ENCODE measurements around the gene TFAP2A.

The TFAP2A gene

DNA sequence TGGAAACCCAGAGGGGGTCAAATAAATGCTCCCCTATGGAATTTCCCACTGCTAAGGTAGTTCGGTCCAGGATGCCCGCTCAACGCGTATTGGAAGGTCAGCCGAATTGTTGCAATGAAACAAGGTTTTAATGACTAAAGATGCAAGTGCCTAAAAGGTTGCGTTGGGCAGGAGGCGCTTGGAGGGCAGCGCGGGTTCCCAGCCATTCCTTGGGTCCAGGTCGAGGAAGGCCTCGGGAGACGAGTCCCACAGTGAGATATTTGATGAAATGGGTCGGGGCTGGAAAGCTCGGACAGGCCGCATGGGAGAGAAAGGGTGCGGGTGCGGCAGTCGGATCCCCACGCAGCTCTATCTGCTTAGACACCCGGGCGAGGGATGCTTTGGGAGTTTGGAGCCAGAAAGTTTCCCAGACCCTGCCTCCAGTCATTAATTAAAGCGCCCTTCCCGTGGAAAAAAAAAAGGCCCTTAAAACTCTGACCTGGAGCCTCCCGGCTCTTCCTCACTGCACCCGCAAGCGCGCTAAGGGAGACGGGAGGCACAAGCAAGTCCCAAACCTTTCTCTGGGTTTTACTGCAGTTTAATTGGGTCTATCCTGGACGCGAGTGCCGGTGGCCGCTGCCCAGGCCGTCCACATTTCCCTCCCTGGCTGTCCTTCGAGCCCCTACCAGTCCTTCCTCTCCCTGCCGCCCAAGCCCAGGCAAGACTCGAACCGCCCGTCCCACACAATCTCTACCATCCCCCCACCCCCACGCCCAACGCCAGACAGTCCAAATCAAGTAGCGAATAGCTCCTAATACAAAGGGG, 24.2 kb downstream of the TFAP2A start:
- TF ChIP-seq, protein P1, sequence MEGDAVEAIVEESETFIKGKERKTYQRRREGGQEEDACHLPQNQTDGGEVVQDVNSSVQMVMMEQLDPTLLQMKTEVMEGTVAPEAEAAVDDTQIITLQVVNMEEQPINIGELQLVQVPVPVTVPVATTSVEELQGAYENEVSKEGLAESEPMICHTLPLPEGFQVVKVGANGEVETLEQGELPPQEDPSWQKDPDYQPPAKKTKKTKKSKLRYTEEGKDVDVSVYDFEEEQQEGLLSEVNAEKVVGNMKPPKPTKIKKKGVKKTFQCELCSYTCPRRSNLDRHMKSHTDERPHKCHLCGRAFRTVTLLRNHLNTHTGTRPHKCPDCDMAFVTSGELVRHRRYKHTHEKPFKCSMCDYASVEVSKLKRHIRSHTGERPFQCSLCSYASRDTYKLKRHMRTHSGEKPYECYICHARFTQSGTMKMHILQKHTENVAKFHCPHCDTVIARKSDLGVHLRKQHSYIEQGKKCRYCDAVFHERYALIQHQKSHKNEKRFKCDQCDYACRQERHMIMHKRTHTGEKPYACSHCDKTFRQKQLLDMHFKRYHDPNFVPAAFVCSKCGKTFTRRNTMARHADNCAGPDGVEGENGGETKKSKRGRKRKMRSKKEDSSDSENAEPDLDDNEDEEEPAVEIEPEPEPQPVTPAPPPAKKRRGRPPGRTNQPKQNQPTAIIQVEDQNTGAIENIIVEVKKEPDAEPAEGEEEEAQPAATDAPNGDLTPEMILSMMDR (IDR thresholded peaks at IDR 0.05; ENCODE audit: control extremely low read depth, extremely low read depth, low read depth, missing control alignments): no peak
- POLR2A ChIA-PET: no interaction called here
- CTCF ChIA-PET: no interaction called here
- no peak for DNase-seq (ENCODE audit: extremely low spot score)

DNA sequence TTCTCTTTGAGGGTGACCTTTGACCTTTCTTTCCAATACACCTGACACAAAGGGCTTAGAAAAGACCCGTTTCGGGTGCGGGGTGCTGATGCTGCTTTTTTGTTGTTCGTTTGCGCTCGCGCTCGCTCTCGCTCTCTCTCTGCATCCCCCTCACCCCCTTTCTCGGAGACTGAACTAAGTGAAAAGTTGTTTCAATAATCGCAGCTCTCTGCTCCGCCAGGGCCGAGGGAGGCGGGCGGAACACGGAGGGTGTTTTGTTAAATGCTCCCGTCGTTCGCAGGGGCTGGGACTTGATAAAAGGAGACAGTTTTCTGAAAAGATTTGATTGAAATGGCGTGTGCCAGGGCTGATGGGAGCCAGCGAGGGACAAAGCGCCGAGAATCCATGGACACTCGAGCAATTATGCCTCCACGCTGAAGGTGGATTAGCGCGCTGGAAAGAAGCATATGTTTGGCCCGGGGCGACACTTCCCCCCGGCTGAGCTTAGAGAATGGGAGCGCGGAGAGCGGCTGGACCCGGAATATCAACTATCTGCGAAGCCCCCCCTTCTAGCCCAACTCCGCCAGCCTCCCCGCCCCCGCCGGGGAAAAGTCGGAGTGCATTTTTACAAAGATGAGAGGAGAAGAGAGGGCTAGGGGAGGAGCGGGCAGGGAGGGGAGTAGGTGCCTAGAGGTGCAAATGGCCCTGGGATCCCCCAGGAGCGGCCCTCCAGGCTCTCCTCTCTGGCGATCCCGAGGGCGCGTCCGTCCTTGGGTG, 25.0 kb downstream of the TFAP2A start:
- POLR2A ChIA-PET: no interaction called here
- TF ChIP-seq, protein P1 (IDR thresholded peaks at IDR 0.05; ENCODE audit: control extremely low read depth, extremely low read depth, low read depth, missing control alignments): no peak
- CTCF ChIA-PET: interaction anchor here (1.0 to 1.7 kb wide), 3 partner anchors 11 to 40 kb away, joined by 3 to 7 read pairs (median 4); no protein-coding TSS in a partner anchor
- DNase-seq (ENCODE audit: extremely low spot score): no peak

DNA sequence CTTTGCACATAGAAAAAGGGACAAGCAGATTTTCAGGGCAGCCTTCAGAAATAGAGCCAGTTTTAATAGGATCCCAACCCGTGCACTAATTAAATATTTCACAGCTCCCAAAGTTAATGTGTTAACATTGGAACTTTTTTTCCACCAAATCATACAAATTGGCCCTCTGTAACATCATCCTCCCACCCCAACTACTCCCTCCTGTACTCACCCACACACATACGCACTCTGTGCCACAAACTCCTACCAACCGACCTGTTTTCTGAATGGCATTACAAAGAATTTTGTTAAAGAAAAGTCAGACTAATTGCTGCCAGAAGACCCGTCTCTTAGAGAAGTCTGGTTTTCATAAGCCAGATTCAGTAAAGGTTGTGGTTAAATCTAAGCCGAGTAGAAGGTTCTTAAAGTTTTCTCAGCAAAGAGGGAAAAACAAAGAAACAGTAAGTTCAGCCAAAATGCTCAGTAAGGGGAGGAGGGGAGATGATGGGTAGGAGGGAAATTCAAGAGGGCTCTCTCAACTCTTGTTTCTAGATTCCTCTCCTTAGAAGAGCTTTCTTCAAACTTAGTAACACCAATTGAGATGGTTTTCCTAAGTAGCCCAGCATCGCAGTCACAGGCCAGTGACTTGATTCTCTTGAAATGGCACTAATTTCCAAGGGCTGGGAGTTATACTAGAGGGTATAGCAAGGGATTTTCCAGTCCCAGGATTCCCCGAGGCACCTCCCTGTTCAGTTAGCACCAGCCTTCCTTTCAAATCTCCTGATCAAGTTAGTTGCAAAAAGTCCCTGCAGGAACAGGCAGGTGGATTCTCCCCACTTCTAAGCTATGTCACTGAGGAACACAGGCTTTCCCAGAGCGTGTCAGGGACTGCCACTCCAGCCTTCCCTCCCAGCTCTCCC, 27.9 kb downstream of the TFAP2A start:
- ChIA-PET POLR2A (no interaction called here), CTCF (interaction anchor here (1.2 kb wide), 1 partner anchor 42 kb away, joined by 3 read pairs; no protein-coding TSS in a partner anchor)
- TF ChIP-seq, protein P1 (IDR thresholded peaks at IDR 0.05; ENCODE audit: control extremely low read depth, extremely low read depth, low read depth, missing control alignments): no peak
- DNase-seq (ENCODE audit: extremely low spot score): no peak

DNA sequence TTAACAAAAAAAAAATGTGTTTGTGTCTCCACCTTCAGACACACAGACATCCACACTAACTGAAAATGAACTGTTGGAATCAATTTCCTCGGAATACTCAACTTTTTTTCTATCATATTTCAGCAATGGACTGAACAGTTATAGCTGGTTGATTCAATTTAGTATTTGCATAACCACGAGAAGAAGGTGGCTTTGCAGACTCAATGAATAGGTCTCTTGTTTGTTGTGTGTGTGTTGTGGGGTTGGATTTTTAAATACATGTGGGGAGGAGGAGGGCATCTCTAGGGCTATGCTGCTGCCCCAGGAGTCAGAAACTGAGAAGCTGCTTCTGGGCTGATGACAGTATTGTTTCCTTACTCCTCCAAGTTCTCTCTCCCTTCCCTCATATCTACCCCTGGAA, 28.7 kb downstream of the TFAP2A start:
- TF ChIP-seq, protein P1 (IDR thresholded peaks at IDR 0.05; ENCODE audit: control extremely low read depth, extremely low read depth, low read depth, missing control alignments): no peak
- ChIA-PET POLR2A (no interaction called here), CTCF (interaction anchor here (1.2 kb wide), 1 partner anchor 43 kb away, joined by 3 read pairs; no protein-coding TSS in a partner anchor)
- DNase-seq (ENCODE audit: extremely low spot score): no peak

DNA sequence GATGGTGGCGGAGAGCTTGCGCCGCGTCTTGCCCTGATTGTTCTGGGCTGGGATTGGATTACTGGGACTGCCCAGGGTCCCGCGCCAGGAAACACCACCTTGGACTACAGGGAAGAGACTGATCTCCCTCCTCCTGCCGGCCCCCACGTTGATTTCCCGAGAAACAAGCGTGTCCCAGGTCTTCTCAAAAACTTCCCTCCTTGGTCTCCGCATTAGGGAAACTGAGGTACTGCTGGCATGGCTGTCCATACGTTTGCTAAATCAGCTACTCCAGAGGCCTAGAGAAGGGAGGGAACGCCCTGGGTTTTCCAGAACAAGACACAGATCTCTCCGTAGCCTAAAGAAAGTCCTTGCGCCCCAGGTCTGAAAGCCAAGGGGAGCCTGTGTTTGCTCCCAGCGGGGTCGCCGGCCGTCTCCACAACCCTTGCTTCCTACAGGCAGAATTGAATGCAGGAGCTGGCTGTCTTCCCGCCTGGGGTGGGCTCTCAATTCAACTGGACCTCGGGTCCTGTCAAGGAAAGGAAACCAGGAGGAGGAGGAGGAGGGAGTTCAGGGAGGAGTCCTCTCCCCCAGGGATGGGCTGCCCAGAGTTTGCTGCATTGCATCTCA, 29.2 kb downstream of the TFAP2A start:
- ChIA-PET CTCF (interaction anchor here (0.9 to 1.2 kb wide), 2 partner anchors 9 to 43 kb away, joined by 3 read pairs; no protein-coding TSS in a partner anchor), POLR2A (no interaction called here)
- DNase-seq (ENCODE audit: extremely low spot score): no peak
- TF ChIP-seq, protein P1 (IDR thresholded peaks at IDR 0.05; ENCODE audit: control extremely low read depth, extremely low read depth, low read depth, missing control alignments): no peak
